Measurements from ENCODE around the gene ITPRIPL2.

Gene ITPRIPL2

DNA sequence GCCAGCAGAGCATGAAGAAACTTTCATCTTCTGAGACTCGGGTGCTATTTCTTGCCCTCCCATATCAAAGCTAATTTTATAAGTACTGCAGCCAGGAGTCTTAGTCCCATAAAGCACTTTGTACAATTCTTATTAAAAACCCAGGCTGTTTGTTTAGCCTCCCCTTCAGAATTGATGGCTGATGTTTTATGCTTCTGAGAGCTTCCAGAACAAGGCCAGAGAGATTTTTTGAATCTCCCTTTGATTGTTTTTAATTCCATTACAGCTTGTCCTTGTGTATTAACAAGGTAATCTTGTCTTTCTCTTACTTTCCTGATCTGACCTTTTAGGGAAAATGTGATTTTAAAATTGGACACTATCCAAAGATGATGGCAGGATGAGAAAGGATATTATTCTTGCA, 30.1 kb upstream of the ITPRIPL2 start:
- Histone ChIP-seq H3K27me3 (ENCODE audit: insufficient read depth, low read length) (no peaks in the 10 kb centered on the region), H3K4me1 (ENCODE audit: control insufficient read depth, insufficient read depth, low read length, unreplicated experiment) (no peaks in the 10 kb centered on the region), H3K79me2 (ENCODE audit: control insufficient read depth, insufficient read depth, low read length, unreplicated experiment) (no peaks in the 10 kb centered on the region), H3K4me3 (ENCODE audit: low read depth, low read length) (no peak overlapping the region), H3K27ac (ENCODE audit: low read depth, low read length) (no peak overlapping the region), H2AFZ (ENCODE audit: low read length, unreplicated experiment) (no peak overlapping the region), H3K36me3 (ENCODE audit: insufficient read depth, low read length) (peaks cover 12% of the 10 kb centered on the region; the same call in 1 of the 2 replicates)

- peaks cover 12% of the 10 kb centered on the region; the same call in 1 of the 2 replicates for H3K36me3 ChIP-seq (ENCODE audit: insufficient read depth, low read length)
- H3K27ac ChIP-seq (ENCODE audit: low read depth, low read length), result no peak overlapping the region
- no peaks in the 10 kb centered on the region for H3K4me1 ChIP-seq (ENCODE audit: control insufficient read depth, insufficient read depth, low read length, unreplicated experiment)
- no peaks in the 10 kb centered on the region for H3K27me3 ChIP-seq (ENCODE audit: insufficient read depth, low read length)
- H3K4me3 ChIP-seq (ENCODE audit: low read depth, low read length), result no peak overlapping the region
- H2AFZ ChIP-seq (ENCODE audit: low read length, unreplicated experiment), result no peak overlapping the region
- H3K79me2 ChIP-seq (ENCODE audit: control insufficient read depth, insufficient read depth, low read length, unreplicated experiment), result no peaks in the 10 kb centered on the region
Observed at GRCh38 chr16:19084139-19084538, 29.6 kb upstream of the ITPRIPL2 start.

- Histone ChIP-seq H3K4me1 (ENCODE audit: control insufficient read depth, insufficient read depth, low read length, unreplicated experiment) (no peaks in the 10 kb centered on the region), H3K79me2 (ENCODE audit: control insufficient read depth, insufficient read depth, low read length, unreplicated experiment) (no peaks in the 10 kb centered on the region), H3K36me3 (ENCODE audit: insufficient read depth, low read length) (peaks cover 8% of the 10 kb centered on the region; the same call in 1 of the 2 replicates), H2AFZ (ENCODE audit: low read length, unreplicated experiment) (no peak overlapping the region), H3K4me3 (ENCODE audit: low read depth, low read length) (no peak overlapping the region), H3K27ac (ENCODE audit: low read depth, low read length) (no peak overlapping the region), H3K27me3 (ENCODE audit: insufficient read depth, low read length) (no peaks in the 10 kb centered on the region)
Observed at GRCh38 chr16:19084879-19085278, 28.9 kb upstream of the ITPRIPL2 start.

- H3K4me3 ChIP-seq (ENCODE audit: low read depth, low read length), result peak overlapping the region; percentile 71; the same call in 1 of the 2 replicates
- peaks cover 6% of the 10 kb centered on the region; the same call in 1 of the 2 replicates for H3K36me3 ChIP-seq (ENCODE audit: insufficient read depth, low read length)
- no peak overlapping the region for H2AFZ ChIP-seq (ENCODE audit: low read length, unreplicated experiment)
- no peaks in the 10 kb centered on the region for H3K79me2 ChIP-seq (ENCODE audit: control insufficient read depth, insufficient read depth, low read length, unreplicated experiment)
- H3K4me1 ChIP-seq (ENCODE audit: control insufficient read depth, insufficient read depth, low read length, unreplicated experiment), result no peaks in the 10 kb centered on the region
- H3K27me3 ChIP-seq (ENCODE audit: insufficient read depth, low read length), result no peaks in the 10 kb centered on the region
- no peak overlapping the region for H3K27ac ChIP-seq (ENCODE audit: low read depth, low read length)
Observed at GRCh38 chr16:19085679-19086200, 28.0 kb upstream of the ITPRIPL2 start.

DNA sequence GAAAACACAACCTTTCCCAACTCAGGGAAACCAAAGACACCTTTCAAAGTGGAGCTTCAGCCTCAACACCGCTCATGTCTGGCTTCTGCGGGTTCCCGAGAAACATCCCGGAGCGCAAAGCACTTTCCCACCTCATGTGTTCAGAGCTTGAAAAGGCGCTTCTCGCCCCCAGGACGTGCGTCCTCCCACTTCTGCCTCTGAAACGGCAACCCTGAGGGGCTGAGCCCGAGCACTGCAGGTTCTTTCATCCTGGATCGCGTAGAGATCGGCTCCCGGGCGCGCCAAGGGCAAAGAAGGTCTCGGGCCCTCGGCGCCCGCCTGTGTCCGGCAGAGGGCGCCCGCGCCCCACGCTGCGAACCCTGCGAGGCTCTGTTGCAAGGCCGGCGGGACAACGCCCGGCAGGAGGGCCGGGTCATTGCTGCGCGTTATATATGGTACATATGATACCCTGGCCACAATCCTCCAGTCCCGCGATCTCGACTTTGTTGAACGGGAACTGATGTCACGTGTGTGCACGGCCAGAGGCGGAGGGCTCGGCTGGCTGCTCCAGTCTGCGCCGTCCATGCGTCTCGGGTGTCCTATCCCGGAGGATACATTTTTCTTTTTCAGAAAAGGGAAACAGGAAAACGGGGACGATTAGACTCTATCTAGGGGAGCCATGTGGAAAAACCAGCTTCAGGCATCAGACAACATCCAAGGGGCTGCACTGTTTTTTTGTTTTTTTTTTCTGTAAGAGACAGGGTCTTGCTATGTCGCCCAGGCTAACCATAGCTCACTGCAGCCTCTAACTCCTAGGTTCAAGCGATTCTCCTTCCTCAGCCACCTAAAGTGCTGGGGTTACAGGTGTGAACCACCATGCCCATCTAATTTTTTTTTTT, 27.2 kb upstream of the ITPRIPL2 start:
- no peaks in the 10 kb centered on the region for H3K79me2 ChIP-seq (ENCODE audit: control insufficient read depth, insufficient read depth, low read length, unreplicated experiment)
- H3K27me3 ChIP-seq (ENCODE audit: insufficient read depth, low read length), result no peaks in the 10 kb centered on the region
- H3K36me3 ChIP-seq (ENCODE audit: insufficient read depth, low read length), result no peaks in the 10 kb centered on the region
- H2AFZ ChIP-seq (ENCODE audit: low read length, unreplicated experiment), result peak overlapping the region; percentile 89
- H3K4me3 ChIP-seq (ENCODE audit: low read depth, low read length), result peak overlapping the region; percentile 71
- no peaks in the 10 kb centered on the region for H3K4me1 ChIP-seq (ENCODE audit: control insufficient read depth, insufficient read depth, low read length, unreplicated experiment)
- no peak overlapping the region for H3K27ac ChIP-seq (ENCODE audit: low read depth, low read length)

GRCh38 chr16:19088341-19088916, 25.3 kb upstream of the ITPRIPL2 start:
- no peak overlapping the region for H3K4me3 ChIP-seq (ENCODE audit: low read depth, low read length)
- no peak overlapping the region for H2AFZ ChIP-seq (ENCODE audit: low read length, unreplicated experiment)
- no peaks in the 10 kb centered on the region for H3K27me3 ChIP-seq (ENCODE audit: insufficient read depth, low read length)
- H3K4me1 ChIP-seq (ENCODE audit: control insufficient read depth, insufficient read depth, low read length, unreplicated experiment), result peaks cover 10% of the 10 kb centered on the region
- no peaks in the 10 kb centered on the region for H3K79me2 ChIP-seq (ENCODE audit: control insufficient read depth, insufficient read depth, low read length, unreplicated experiment)
- no peak overlapping the region for H3K27ac ChIP-seq (ENCODE audit: low read depth, low read length)
- no peaks in the 10 kb centered on the region for H3K36me3 ChIP-seq (ENCODE audit: insufficient read depth, low read length)

DNA sequence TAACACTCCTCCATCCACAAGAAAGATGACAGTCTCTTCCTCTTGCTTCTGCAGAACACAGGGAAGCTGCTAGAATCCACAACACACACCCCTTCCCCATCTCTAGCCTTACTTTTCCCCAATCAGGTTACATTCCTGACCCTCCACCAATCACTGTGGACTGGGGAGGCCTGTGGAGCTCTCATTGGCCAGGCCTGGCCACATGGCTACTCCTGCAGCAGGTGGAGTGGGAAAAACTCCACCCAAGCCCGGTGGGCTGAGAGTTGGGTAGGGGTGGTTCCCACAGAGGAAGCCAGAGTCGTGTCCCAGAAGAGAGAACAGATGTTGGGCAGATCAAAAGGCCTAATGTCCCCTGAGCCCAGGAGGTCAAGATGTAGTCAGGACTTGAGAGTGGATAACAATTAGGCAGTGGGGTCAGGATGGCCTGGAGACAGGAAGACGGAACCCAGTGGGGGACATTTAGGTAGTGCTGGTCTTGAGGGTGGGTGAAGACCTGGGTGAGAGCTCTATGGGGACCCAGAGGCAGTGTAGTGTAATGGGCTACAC, 24.3 kb upstream of the ITPRIPL2 start:
- Histone ChIP-seq H3K4me1 (ENCODE audit: control insufficient read depth, insufficient read depth, low read length, unreplicated experiment) (peaks cover 10% of the 10 kb centered on the region), H3K4me3 (ENCODE audit: low read depth, low read length) (no peak overlapping the region), H3K27me3 (ENCODE audit: insufficient read depth, low read length) (no peaks in the 10 kb centered on the region), H3K36me3 (ENCODE audit: insufficient read depth, low read length) (no peaks in the 10 kb centered on the region), H3K79me2 (ENCODE audit: control insufficient read depth, insufficient read depth, low read length, unreplicated experiment) (no peaks in the 10 kb centered on the region), H3K27ac (ENCODE audit: low read depth, low read length) (no peak overlapping the region), H2AFZ (ENCODE audit: low read length, unreplicated experiment) (no peak overlapping the region)

GRCh38 chr16:19090916-19091315, 22.8 kb upstream of the ITPRIPL2 start:
- no peaks in the 10 kb centered on the region for H3K27me3 ChIP-seq (ENCODE audit: insufficient read depth, low read length)
- peak overlapping the region; percentile 53; the same call in 1 of the 2 replicates for H3K27ac ChIP-seq (ENCODE audit: low read depth, low read length)
- H3K4me3 ChIP-seq (ENCODE audit: low read depth, low read length), result no peak overlapping the region
- H3K36me3 ChIP-seq (ENCODE audit: insufficient read depth, low read length), result no peaks in the 10 kb centered on the region
- H2AFZ ChIP-seq (ENCODE audit: low read length, unreplicated experiment), result no peak overlapping the region
- no peaks in the 10 kb centered on the region for H3K79me2 ChIP-seq (ENCODE audit: control insufficient read depth, insufficient read depth, low read length, unreplicated experiment)
- H3K4me1 ChIP-seq (ENCODE audit: control insufficient read depth, insufficient read depth, low read length, unreplicated experiment), result peaks cover 10% of the 10 kb centered on the region

DNA sequence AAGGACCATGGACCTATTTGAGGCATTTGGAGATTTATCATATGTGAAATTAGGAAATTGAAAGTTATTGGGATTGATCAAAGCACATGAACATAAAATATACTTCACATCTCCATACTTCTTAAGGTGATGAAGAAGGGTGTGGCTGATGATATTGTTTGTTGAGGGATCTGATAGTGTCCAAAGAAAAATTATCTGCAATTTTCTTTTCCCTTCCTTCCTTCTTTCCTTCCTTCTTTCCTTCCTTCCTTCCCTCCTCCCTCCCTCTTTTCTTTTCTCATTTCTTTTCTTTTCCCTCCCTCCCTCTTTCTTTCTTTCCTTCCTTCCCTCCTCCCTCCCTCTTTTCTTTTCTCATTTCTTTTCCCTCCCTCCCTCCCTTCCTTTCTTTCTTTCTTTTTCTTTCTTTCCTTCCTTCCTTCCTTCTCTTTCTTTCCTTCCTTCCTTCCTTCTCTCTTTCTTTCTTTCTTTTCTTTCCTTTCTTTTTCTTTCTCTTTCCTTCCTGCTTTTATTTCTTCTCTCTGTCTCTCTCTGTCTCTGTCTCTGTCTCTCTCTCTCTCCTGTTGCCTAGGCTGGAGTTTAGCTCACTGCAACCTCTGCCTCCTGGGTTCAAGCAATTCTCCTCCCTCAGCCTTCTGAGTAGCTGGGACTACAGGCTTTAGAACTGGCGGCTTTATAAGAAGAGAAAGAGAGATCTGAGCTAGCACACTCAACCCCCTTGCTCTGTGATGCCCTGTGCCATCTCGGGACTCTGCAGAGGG, 20.9 kb upstream of the ITPRIPL2 start:
- Histone ChIP-seq H3K79me2 (ENCODE audit: control insufficient read depth, insufficient read depth, low read length, unreplicated experiment) (no peaks in the 10 kb centered on the region), H3K4me3 (ENCODE audit: low read depth, low read length) (peak overlapping the region; percentile 14; the same call in 1 of the 2 replicates), H3K36me3 (ENCODE audit: insufficient read depth, low read length) (peaks cover 1% of the 10 kb centered on the region; the same call in 1 of the 2 replicates), H2AFZ (ENCODE audit: low read length, unreplicated experiment) (no peak overlapping the region), H3K27ac (ENCODE audit: low read depth, low read length) (peak overlapping the region; percentile 90), H3K4me1 (ENCODE audit: control insufficient read depth, insufficient read depth, low read length, unreplicated experiment) (peaks cover 10% of the 10 kb centered on the region), H3K27me3 (ENCODE audit: insufficient read depth, low read length) (no peaks in the 10 kb centered on the region)
